ENCODE results near the gene SUSD1.
"Not testable (repeated sequence)": the region's sequence is repeated elsewhere in the genome, so short reads cannot be mapped to it uniquely, and the experiment has no call there.

Gene SUSD1

DNA sequence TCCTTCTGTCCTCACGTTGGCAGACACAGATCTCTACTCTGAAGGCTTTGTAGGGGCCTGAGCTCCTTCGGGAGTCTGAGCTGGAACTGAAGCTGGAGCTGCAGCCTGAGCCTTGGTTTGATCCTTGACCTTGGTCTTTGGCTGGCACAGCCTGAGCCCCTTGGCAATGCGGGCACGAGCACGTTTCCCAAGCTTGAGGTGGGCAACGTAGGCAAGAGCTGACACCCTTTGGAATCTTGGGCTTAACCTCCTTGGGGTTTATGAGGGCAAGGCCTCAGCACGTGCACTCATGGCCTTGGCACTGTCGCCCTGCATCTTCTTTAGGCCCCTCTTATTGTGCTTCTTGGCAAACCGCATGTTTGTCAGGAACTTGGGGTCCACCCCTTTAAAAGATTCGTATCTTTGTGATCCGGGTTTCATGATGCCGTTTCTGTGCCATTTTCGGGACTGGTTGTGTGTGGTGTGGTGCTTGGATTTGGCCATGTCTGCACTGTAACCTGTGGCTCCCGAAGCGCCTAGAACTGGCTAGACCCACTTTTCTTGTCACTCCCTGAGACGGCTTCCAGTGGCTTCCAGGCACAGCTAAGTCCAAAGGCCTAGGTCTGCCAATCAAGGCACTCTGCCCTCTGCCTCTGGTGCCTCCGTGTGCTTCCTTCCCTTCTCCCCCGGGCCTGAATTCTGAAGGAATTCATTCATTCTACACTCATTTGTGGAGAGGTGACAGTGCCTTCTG lies 1.4 kb downstream of the SUSD1 start:
- DNase-seq: no peak

DNA sequence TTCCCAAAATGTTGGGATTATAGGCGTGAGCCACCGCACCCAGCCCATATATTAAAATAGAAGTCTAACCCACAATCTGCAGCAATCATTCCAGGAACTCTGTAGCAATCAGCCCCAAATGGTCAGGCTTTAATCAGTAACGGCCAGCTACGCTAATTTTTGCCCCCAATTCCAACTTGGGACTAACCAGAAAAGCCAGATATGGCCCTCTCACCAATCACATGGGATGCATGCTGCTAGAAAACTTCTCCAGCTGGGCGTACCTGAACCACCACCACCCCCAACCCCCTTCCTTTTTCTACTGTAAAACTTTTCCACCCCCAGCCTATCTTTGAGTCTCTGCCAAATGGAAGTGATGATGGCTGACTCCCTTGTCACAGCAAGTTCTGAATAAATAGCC lies 4.1 kb downstream of the SUSD1 start:
- DNase-seq: no peak

- no peak for DNase-seq
Measured at GRCh38 chr9:112170235-112170634, 4.9 kb downstream of the SUSD1 start.

DNA sequence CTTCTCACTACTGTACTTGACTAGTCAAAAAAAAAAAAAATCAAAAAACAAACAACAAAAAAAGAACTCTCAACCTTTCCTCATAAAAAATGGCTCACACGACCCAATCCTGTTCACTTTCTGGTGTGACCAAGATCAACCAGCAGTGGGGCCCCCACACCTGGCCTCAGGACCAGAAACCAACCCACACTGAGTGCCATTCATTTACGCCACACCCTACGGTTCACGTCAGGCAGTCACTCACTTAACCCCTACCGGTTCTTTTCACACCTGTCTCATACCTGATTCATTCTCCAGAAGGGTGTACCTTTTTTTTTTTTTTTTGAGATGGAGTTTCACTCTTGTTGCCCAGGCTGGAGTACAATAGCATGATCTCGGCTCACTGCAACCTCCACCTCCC lies 5.7 kb downstream of the SUSD1 start:
- no peak for DNase-seq

- DNase-seq: no peak
Measured at GRCh38 chr9:112168197-112168596, 6.9 kb downstream of the SUSD1 start.

- DNase-seq: no peak
Measured at GRCh38 chr9:112166176-112167140, 8.6 kb downstream of the SUSD1 start.

DNA sequence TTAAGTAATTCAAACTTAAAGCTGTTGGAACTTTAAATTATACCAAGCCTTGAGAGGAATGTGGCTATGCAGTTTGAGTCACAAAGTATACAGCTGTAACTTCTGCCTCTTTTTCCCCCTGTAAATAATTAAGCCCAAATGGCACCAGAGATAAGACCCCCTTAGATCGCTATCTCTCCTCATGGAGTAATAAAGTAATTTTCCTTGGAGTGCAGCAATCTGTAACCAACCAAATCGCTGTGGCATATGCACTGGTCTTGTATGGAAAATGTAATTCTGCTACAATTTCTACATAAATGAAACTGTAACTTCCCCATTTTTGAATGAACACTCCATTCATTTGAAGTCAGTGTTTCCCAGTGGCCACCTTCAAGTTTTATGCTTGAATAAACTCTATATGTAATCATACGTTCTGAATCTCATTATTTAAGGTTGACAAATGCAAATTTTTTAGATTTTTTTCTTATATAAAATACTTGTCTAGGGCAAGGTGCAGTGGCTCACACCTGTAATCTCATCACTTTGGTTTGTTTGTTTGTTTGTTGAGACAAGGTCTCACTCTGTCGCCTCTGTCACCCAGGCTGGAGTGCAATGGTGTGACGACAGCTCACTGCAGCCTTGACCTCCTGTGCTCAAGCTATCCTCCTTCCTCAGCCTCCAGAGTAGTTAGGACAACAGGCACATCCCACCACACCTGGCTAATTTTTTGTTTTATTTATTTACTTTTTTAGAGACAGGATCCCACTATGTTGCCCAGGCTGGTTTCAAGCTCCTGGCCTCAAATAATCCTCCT lies 12.3 kb downstream of the SUSD1 start:
- DNase-seq: no peak

DNA sequence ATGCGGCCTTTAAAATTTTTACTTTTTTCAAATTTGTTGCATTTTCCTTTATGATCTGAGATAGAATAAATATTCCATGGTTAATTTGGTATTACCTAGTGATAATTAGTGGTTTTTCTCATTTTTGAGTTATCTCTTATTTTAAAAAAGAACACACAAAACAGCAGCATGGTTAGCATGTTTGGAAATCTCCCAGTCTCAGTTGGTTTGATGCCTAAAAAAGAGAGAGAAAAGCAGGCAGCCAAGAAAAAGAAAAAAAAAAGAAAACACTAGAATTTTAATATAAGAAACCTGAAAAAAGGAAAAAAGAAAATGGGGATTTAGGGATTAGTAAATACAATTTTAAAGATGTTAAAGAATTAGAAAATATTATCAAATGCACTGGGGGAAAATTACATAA lies 15.3 kb downstream of the SUSD1 start:
- DNase-seq: no peak

DNA sequence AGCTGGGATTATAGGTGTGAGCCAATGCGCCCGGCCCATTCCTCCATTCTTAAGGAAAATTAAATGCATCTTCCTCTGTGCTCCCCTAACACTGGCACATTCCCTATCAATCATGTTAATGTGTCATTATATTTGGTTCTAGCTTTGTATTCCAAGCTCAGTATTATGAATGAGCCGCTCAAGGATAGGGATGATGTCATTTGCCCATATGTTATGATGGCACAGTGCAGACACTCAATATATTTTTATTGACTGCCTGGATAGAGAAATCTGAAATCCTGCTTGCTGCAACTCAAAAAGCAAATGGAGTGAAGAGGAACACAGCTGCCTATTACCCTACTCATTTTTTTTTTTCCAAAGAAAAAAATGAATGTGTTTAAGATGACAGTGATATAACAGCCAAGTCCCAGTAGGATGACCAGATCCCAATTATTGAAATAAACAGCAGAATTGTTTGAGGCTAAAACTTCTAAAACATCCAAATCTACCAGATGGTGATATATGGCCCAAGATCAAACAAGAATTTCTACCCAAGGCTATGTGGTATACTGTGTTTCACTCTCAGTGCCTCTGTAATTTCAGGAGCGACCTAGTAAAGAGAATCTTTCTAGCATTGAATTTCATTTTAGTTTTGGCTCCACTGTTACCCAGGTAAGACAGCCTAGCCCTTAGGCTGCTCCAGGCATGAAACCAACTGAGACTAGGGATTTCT lies 16.3 kb downstream of the SUSD1 start:
- DNase-seq: no peak

- no peak for DNase-seq
Measured at GRCh38 chr9:112157961-112158360, 17.1 kb downstream of the SUSD1 start.

GRCh38 chr9:112157087-112157486 lies 18.0 kb downstream of the SUSD1 start:
- no peak for DNase-seq

DNA sequence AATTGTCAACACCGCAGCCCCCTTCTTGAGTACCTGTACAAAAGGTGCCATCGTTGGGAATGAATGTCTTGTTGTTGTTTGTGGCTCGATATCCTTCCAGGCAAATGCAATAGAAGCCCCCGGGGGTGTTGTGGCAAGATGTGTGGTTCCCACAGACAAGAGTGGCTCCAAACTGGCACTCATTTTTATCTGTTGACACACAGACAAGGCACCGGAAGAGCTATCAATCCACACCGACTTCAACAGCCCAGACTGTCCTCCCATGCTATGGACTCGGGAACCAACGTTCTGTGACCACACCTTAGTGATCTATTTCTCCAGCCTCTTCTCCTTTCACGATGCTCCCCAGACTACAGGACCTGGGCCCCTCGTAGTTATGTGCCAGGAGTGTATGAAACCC lies 25.9 kb downstream of the SUSD1 start:
- DNase-seq: no peak

DNA sequence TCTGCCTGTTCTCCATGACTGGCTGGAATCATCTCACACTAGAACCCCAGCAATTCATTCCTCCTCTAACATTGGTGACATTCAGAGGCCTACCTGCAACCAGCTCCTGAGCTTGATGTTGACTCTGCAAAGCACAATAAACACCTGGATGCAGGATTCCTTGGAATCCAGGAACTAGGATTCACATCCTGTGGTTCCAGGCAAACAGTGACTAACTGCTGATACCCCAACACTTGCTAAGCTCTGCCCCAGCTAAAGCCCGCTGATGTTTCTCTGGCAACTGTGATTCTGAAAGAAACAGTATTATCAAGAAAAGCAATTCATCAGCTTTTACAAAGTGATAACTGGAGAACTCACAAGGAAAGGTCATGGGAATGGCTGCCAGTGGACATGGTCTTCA lies 29.2 kb downstream of the SUSD1 start:
- no peak for DNase-seq

GRCh38 chr9:112144807-112145206 lies 30.3 kb downstream of the SUSD1 start:
- no peak for DNase-seq

GRCh38 chr9:112142420-112142819 lies 32.7 kb downstream of the SUSD1 start:
- DNase-seq: no peak

GRCh38 chr9:112140936-112141335 lies 34.2 kb downstream of the SUSD1 start:
- no peak for DNase-seq

DNA sequence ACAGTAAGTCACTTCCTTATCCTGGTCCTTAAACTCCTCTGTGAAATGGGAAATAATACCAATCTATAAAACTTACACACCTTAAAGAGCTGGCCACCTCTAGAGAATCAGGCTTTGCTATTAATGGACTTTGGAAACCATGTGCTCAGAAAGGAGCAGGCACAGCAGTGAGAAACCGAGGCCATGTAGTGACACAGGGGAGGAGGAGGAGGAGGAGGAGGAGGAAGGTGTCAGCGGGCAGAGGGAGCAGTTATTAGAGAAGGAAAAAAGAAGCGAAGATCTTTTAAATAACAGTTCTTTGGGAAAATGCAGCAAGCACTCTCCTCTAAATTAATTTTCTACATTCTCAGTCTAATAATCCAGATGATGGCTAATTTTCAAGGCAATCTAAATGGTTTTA lies 38.0 kb downstream of the SUSD1 start:
- DNase-seq: no peak

- DNase-seq: no peak
Measured at GRCh38 chr9:112135706-112136105, 39.4 kb downstream of the SUSD1 start.

GRCh38 chr9:112133806-112134205 lies 41.3 kb downstream of the SUSD1 start:
- DNase-seq: not testable (repeated sequence)

GRCh38 chr9:112132356-112132755 lies 42.7 kb downstream of the SUSD1 start:
- DNase-seq: no peak

DNA sequence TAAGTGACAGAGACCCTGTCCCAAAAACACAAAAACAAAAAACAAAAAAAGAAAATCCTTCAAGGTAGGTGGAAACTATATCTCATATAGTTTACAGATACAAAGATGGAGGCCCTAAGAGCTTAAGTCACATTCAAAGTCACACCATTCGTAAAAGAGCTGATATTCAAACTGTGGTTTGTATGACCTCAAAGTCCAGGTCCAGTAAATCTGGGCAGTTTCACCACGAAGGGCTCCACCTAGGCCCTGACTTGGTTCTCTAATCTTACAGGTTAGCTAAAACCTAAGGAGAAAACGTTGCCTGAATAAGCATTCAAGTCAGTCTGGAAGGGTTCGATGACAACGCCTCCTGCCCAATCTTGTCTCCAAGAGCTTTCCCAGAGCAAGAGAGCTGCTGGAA lies 44.1 kb downstream of the SUSD1 start:
- no peak for DNase-seq

DNA sequence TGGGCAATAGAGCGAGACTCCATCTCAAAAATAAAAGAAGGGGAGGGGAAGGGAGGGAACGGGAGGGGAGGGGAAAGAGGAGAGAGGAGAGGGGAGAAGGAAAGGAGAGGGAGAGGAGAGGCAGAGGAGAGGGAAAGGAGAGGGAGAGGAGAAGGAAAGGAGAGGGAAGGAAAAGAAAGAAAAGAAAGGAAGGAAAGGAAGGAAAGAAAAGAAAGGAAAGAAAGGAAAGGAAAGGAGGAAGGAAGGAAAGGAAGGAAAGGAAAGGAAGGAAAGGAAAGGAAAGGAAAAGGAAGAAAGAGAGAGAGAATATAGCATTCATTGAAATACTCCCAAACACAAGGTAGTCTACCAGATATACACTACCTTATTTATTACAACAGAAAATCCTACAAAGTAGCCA lies 44.8 kb downstream of the SUSD1 start:
- no peak for DNase-seq

DNA sequence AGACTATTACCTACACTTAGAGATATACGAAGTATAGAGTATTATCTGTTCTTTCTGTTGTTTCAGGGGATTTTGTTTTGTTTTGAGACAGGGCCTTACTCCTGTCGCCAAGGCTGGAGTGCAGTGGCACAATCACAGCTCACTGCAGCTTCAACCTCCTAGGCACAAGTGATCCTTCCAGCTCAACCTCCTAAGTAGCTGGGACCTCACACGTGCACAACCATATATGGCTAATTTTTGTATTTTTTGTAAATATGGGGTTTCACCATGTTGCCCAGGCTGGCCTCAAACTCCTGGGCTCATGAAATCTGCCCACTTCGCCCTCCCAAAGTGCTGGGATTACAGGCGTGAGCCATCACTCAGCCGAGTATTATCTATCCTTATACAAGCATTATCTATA lies 45.9 kb downstream of the SUSD1 start:
- DNase-seq: no peak

Data from stimulated activated CD4-positive, alpha-beta T cell treated with anti-CD3 and anti-CD28 coated beads, Interleukin-12 subunit alpha, Interleukin-12 subunit beta, amount 100 ng/mL, for 4 hours (primary cell).